Caco-2 (cell line): ENCODE data around the gene XAF1. TPM values are rescaled to one million over a fixed set of nuclear protein-coding genes. Genes with fewer than 3 reads are reported as not detected.

ENCODE experiments used
- BruUV-seq: library from RNA; stranded (reverse); fragments of 400-500 nt; replicated peaks from 2 replicates; lab custom pipeline; 2021; lab: Mats Ljungman, UMichigan
- CTCF ChIA-PET: fragments of 300-600 bp; sonication (Branson Sonifier 250); formaldehyde crosslinking; loops from one replicate; lab custom pipeline; 2022; ENCODE audit warnings: antibody characterized with exemption; lab: Charles Lee
- POLR2A ChIA-PET: fragments of 300-600 bp; sonication (Branson Sonifier 250); formaldehyde crosslinking; loops from one replicate; lab custom pipeline; 2022; ENCODE audit warnings: antibody characterized with exemption; lab: Charles Lee
- DNase-seq, 2 experiments: peaks; one replicate each; pipeline versions ENCODE4 v3.0.0 to v3.0.0-alpha.2; 2020 to 2022
- H3K27me3 ChIP-seq: replicated peaks from 2 replicates; pipeline ENCODE4 v1.6.0; 2011; ENCODE audit warnings: low read length; ENCODE audit not compliant: control insufficient read depth, insufficient read depth
- H3K36me3 ChIP-seq: 2 replicates; pipeline ENCODE4 v1.5.1; 2011; ENCODE audit warnings: low read length; ENCODE audit not compliant: control insufficient read depth, insufficient read depth
- H3K4me1 ChIP-seq: fragments of 250-450 bp; sonication (Bioruptor Pico); 2 replicates; pipeline ENCODE4 v1.5.1; 2020; ENCODE audit warnings: mild to moderate bottlenecking
- H3K4me3 ChIP-seq: 2 replicates; pipeline ENCODE4 v1.5.1; 2011; ENCODE audit warnings: low read depth, mild to moderate bottlenecking, control low read depth, low read length
- H3K9me3 ChIP-seq: fragments of 250-450 bp; sonication (Bioruptor Pico); 2 replicates; pipeline ENCODE4 v1.5.1; 2020; ENCODE audit warnings: mild to moderate bottlenecking, moderate library complexity
- H3K27ac Mint-ChIP-seq: one replicate; pipeline ENCODE4 v1.8.0; 2022; ENCODE audit warnings: mixed read lengths; ENCODE audit not compliant: unreplicated experiment
- H3K27me3 Mint-ChIP-seq: one replicate; pipeline ENCODE4 v1.8.0; 2022; ENCODE audit warnings: mixed read lengths; ENCODE audit not compliant: insufficient read depth, unreplicated experiment
- H3K36me3 Mint-ChIP-seq: one replicate; pipeline ENCODE4 v1.8.0; 2022; ENCODE audit warnings: mild to moderate bottlenecking, mixed read lengths; ENCODE audit not compliant: insufficient read depth, unreplicated experiment
- H3K4me1 Mint-ChIP-seq: one replicate; pipeline ENCODE4 v1.8.0; 2022; ENCODE audit warnings: low read depth, mixed read lengths; ENCODE audit not compliant: unreplicated experiment
- H3K4me3 Mint-ChIP-seq: one replicate; pipeline ENCODE4 v1.8.0; 2022; ENCODE audit warnings: mild to moderate bottlenecking, moderate library complexity, mixed read lengths; ENCODE audit not compliant: unreplicated experiment
- H3K9me3 Mint-ChIP-seq: one replicate; pipeline ENCODE4 v1.8.0; 2022; ENCODE audit warnings: mixed read lengths; ENCODE audit not compliant: unreplicated experiment
- intact Hi-C: fragments of 100-400 bp; cut with micrococcal nuclease; formaldehyde crosslinking; loops from one replicate; pipeline ENCODE4 v1.10.0; 2022; ENCODE audit not compliant: unreplicated experiment
- total RNA-seq: library from RNA; stranded (reverse); gene quantifications from 2 replicates; pipeline ENCODE4 v1.2.3, GENCODE V29; 2022
- TF ChIP-seq, protein P1 (sequence below), 2 experiments: fragments of 200-600 bp in 1 of 2; IDR thresholded peaks; 1 replicate in 1 of 2; 2 replicates in 1 of 2; pipeline versions ENCODE4 v1.5.1 to v1.8.0; 2011 to 2022; ENCODE audit warnings: antibody characterized with exemption in 1 of 2, control low read depth in 1 of 2, inconsistent platforms in 1 of 2, low read depth in 1 of 2, low read length in 1 of 2, mild to moderate bottlenecking in 1 of 2, moderate library complexity in 1 of 2; ENCODE audit not compliant: insufficient read depth in 1 of 2, severe bottlenecking in 1 of 2, unreplicated experiment in 1 of 2

XAF1 gene
- total RNA-seq, 1 experiment from 2014 or later, result 0.25 TPM

DNA sequence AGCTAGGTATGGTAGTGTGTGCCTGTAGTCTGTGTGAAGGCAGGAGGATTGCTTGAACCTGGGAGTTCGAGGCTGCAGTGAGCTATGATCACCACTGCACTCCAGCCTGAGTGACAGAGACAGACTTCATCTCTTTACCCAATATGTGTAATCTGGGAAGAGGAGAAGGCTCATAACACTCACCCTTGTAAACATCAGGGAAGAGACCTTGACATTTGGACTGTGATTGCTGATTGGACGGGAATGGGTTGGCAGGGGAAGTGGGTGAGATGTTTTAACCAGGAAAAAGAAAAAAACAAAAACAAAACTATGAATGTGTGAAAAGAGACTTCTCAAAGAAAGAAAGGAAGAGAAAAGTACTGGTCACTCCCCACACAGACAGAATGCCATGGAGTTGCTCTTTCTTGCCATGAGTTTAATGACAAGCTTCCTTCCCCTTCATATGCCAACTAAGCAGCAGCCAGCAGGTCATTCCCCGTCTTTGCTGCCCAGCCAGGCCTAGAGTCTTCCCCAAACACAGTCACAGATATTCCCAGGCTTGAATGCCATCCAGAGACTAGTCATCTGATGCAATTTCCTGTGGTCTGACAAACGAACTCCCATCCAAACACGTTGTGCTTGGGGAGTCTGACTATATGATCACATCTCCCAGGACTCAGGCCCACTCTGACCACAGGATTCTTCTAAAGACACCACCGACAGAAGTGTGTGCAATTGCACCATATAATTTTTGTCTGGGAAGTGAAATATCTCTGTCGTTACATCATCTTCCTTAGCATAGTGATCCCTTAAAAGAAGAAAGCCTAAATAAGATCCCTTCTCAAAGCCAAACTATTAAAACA lies 3.6 kb upstream of the XAF1 start:
- Mint-ChIP-seq H3K9me3 (no peaks in the 10 kb centered on the region), H3K27me3 (no peaks in the 10 kb centered on the region), H3K4me1 (no peaks in the 10 kb centered on the region), H3K36me3 (no peaks in the 10 kb centered on the region), H3K4me3 (no peak overlapping the region), H3K27ac (peak overlapping the region; percentile 24)
- POLR2A ChIA-PET, result no interaction called here
- TF ChIP-seq, protein P1, sequence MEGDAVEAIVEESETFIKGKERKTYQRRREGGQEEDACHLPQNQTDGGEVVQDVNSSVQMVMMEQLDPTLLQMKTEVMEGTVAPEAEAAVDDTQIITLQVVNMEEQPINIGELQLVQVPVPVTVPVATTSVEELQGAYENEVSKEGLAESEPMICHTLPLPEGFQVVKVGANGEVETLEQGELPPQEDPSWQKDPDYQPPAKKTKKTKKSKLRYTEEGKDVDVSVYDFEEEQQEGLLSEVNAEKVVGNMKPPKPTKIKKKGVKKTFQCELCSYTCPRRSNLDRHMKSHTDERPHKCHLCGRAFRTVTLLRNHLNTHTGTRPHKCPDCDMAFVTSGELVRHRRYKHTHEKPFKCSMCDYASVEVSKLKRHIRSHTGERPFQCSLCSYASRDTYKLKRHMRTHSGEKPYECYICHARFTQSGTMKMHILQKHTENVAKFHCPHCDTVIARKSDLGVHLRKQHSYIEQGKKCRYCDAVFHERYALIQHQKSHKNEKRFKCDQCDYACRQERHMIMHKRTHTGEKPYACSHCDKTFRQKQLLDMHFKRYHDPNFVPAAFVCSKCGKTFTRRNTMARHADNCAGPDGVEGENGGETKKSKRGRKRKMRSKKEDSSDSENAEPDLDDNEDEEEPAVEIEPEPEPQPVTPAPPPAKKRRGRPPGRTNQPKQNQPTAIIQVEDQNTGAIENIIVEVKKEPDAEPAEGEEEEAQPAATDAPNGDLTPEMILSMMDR (IDR thresholded peaks at IDR 0.05; ENCODE audit: insufficient read depth in 1 of 2, low read depth in 1 of 2, low read length in 1 of 2, severe bottlenecking in 1 of 2, unreplicated experiment in 1 of 2), result no peak
- Histone ChIP-seq H3K4me3 (no peak overlapping the region), H3K9me3 (no peaks in the 10 kb centered on the region), H3K27me3 (no peaks in the 10 kb centered on the region), H3K36me3 (no peaks in the 10 kb centered on the region), H3K4me1 (no peaks in the 10 kb centered on the region)
- DNase-seq, result no peak
- CTCF ChIA-PET, result no interaction called here
- BruUV-seq, result no TSS peak
- intact Hi-C loops, result no loop called here

GRCh38 chr17:6753006-6753445 lies 2.8 kb upstream of the XAF1 start:
- peak overlapping the region; percentile 24 for H3K27ac Mint-ChIP-seq
- Histone ChIP-seq H3K9me3 (no peaks in the 10 kb centered on the region), H3K4me1 (no peaks in the 10 kb centered on the region), H3K4me3 (no peak overlapping the region), H3K27me3 (no peaks in the 10 kb centered on the region), H3K36me3 (no peaks in the 10 kb centered on the region)
- ChIA-PET CTCF (no interaction called here), POLR2A (no interaction called here)
- intact Hi-C loops, result no loop called here
- H3K9me3 Mint-ChIP-seq, result no peaks in the 10 kb centered on the region
- no TSS peak for BruUV-seq
- no peak for DNase-seq
- no peak overlapping the region for H3K4me3 Mint-ChIP-seq
- no peaks in the 10 kb centered on the region for H3K27me3 Mint-ChIP-seq
- H3K36me3 Mint-ChIP-seq, result no peaks in the 10 kb centered on the region
- TF ChIP-seq, protein P1 (IDR thresholded peaks at IDR 0.05; ENCODE audit: insufficient read depth in 1 of 2, low read depth in 1 of 2, low read length in 1 of 2, severe bottlenecking in 1 of 2, unreplicated experiment in 1 of 2), result no peak
- H3K4me1 Mint-ChIP-seq, result no peaks in the 10 kb centered on the region

DNA sequence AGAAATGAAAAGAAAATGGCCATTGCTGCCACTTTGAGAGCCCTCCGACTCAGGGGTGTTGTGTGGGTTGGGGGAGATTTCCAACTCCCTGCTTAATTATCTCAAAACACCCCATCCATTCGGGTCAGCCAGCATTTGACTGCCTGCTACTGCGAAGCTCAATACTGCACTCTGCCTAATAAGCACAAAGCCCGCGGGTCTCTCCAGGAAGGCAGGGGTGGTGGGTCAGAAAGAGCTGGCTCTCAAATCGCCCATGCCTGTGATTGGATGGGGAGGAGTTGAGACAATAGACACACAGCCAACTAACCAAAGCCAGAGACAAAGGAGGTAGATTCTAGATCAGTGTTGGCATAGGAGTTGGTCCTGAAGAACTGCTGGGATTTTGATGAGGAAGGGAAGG lies 2.3 kb upstream of the XAF1 start:
- Histone ChIP-seq H3K27me3 (no peaks in the 10 kb centered on the region), H3K4me1 (no peaks in the 10 kb centered on the region), H3K4me3 (no peak overlapping the region), H3K36me3 (no peaks in the 10 kb centered on the region), H3K9me3 (no peaks in the 10 kb centered on the region)
- Mint-ChIP-seq H3K4me3 (no peak overlapping the region), H3K9me3 (no peaks in the 10 kb centered on the region), H3K27ac (no peak overlapping the region), H3K27me3 (no peaks in the 10 kb centered on the region), H3K36me3 (no peaks in the 10 kb centered on the region), H3K4me1 (no peaks in the 10 kb centered on the region)
- POLR2A ChIA-PET, result no interaction called here
- BruUV-seq, result no TSS peak
- intact Hi-C loops, result no loop called here
- no peak for DNase-seq
- TF ChIP-seq, protein P1 (IDR thresholded peaks at IDR 0.05; ENCODE audit: insufficient read depth in 1 of 2, low read depth in 1 of 2, low read length in 1 of 2, severe bottlenecking in 1 of 2, unreplicated experiment in 1 of 2), result no peak
- CTCF ChIA-PET, result no interaction called here
